Ishikawa (cell line): ENCODE results near the gene EGR1.

ENCODE experiments used
- CEBPB ChIP-seq: IDR thresholded peaks from 2 replicates; pipeline ENCODE4 v1.6.1; 2012
- CREB1 ChIP-seq: IDR thresholded peaks from 2 replicates; pipeline ENCODE4 v1.6.1; 2012; ENCODE audit warnings: low read depth
- EGR1 ChIP-seq: IDR thresholded peaks from 2 replicates; pipeline ENCODE4 v1.6.1; 2012
- EP300 ChIP-seq: IDR thresholded peaks from 2 replicates; pipeline ENCODE4 v1.6.1; 2012; ENCODE audit warnings: borderline replicate concordance
- FOXM1 ChIP-seq: IDR thresholded peaks from 2 replicates; pipeline ENCODE4 v1.6.1; 2012; ENCODE audit warnings: low read depth, borderline replicate concordance
- NFIC ChIP-seq: IDR thresholded peaks from 2 replicates; pipeline ENCODE4 v1.6.1; 2012
- RAD21 ChIP-seq: IDR thresholded peaks from 2 replicates; pipeline ENCODE4 v1.6.1; 2012; ENCODE audit warnings: low read depth
- TAF1 ChIP-seq: IDR thresholded peaks from 2 replicates; pipeline ENCODE4 v1.6.1; 2012; ENCODE audit warnings: low read depth, mild to moderate bottlenecking
- TCF12 ChIP-seq: IDR thresholded peaks from 2 replicates; pipeline ENCODE4 v1.6.1; 2012; ENCODE audit warnings: low read depth
- TEAD4 ChIP-seq: IDR thresholded peaks from 2 replicates; pipeline ENCODE4 v1.6.1; 2012
- YY1 ChIP-seq: IDR thresholded peaks from 2 replicates; pipeline ENCODE4 v1.6.1; 2012; ENCODE audit warnings: low read depth
- ZBTB7A ChIP-seq: IDR thresholded peaks from 2 replicates; pipeline ENCODE4 v1.6.1; 2012; ENCODE audit warnings: low read depth
- TF ChIP-seq, protein P1 (sequence below): IDR thresholded peaks from 2 replicates; pipeline ENCODE4 v1.6.1; 2012
- TF ChIP-seq, protein P2 (sequence below): IDR thresholded peaks from 2 replicates; pipeline ENCODE4 v1.6.1; 2012
- TF ChIP-seq, protein P3 (sequence below): IDR thresholded peaks from 2 replicates; pipeline ENCODE4 v1.6.1; 2012; ENCODE audit warnings: low read depth, mild to moderate bottlenecking

The EGR1 gene

DNA sequence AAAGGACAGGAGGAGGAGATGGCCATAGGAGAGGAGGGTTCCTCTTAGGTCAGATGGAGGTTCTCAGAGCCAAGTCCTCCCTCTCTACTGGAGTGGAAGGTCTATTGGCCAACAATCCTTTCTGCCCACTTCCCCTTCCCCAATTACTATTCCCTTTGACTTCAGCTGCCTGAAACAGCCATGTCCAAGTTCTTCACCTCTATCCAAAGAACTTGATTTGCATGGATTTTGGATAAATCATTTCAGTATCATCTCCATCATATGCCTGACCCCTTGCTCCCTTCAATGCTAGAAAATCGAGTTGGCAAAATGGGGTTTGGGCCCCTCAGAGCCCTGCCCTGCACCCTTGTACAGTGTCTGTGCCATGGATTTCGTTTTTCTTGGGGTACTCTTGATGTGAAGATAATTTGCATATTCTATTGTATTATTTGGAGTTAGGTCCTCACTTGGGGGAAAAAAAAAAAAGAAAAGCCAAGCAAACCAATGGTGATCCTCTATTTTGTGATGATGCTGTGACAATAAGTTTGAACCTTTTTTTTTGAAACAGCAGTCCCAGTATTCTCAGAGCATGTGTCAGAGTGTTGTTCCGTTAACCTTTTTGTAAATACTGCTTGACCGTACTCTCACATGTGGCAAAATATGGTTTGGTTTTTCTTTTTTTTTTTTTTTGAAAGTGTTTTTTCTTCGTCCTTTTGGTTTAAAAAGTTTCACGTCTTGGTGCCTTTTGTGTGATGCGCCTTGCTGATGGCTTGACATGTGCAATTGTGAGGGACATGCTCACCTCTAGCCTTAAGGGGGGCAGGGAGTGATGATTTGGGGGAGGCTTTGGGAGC lies 3.1 kb downstream of the EGR1 start:
- TF ChIP-seq CREB1 (no peak), FOXM1 (no peak), EGR1 (no peak), NFIC (no peak), CEBPB (no peak), ZBTB7A (no peak), TEAD4 (no peak), RAD21 (no peak), TCF12 (no peak), EP300 (no peak), YY1 (no peak)
- TF ChIP-seq, protein P1, sequence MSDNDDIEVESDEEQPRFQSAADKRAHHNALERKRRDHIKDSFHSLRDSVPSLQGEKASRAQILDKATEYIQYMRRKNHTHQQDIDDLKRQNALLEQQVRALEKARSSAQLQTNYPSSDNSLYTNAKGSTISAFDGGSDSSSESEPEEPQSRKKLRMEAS, result no peak
- TF ChIP-seq, protein P2, sequence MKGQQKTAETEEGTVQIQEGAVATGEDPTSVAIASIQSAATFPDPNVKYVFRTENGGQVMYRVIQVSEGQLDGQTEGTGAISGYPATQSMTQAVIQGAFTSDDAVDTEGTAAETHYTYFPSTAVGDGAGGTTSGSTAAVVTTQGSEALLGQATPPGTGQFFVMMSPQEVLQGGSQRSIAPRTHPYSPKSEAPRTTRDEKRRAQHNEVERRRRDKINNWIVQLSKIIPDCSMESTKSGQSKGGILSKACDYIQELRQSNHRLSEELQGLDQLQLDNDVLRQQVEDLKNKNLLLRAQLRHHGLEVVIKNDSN, result no peak

DNA sequence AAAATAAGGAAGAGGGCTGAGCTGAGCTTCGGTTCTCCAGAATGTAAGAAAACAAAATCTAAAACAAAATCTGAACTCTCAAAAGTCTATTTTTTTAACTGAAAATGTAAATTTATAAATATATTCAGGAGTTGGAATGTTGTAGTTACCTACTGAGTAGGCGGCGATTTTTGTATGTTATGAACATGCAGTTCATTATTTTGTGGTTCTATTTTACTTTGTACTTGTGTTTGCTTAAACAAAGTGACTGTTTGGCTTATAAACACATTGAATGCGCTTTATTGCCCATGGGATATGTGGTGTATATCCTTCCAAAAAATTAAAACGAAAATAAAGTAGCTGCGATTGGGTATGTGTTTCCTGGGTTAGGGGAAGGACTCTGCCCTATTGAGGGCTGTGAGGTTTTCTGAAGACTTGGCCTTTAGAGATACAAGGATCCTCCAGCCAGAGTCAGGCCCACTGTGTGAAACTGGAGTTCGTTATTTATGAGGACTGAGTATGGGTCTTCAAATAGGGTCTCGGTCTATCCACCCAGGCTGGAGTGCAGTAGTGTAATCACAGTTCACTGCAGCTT lies 3.8 kb downstream of the EGR1 start:
- TF ChIP-seq FOXM1 (no peak), YY1 (no peak), TEAD4 (no peak)
- TF ChIP-seq, protein P3, sequence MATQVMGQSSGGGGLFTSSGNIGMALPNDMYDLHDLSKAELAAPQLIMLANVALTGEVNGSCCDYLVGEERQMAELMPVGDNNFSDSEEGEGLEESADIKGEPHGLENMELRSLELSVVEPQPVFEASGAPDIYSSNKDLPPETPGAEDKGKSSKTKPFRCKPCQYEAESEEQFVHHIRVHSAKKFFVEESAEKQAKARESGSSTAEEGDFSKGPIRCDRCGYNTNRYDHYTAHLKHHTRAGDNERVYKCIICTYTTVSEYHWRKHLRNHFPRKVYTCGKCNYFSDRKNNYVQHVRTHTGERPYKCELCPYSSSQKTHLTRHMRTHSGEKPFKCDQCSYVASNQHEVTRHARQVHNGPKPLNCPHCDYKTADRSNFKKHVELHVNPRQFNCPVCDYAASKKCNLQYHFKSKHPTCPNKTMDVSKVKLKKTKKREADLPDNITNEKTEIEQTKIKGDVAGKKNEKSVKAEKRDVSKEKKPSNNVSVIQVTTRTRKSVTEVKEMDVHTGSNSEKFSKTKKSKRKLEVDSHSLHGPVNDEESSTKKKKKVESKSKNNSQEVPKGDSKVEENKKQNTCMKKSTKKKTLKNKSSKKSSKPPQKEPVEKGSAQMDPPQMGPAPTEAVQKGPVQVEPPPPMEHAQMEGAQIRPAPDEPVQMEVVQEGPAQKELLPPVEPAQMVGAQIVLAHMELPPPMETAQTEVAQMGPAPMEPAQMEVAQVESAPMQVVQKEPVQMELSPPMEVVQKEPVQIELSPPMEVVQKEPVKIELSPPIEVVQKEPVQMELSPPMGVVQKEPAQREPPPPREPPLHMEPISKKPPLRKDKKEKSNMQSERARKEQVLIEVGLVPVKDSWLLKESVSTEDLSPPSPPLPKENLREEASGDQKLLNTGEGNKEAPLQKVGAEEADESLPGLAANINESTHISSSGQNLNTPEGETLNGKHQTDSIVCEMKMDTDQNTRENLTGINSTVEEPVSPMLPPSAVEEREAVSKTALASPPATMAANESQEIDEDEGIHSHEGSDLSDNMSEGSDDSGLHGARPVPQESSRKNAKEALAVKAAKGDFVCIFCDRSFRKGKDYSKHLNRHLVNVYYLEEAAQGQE, result no peak

DNA sequence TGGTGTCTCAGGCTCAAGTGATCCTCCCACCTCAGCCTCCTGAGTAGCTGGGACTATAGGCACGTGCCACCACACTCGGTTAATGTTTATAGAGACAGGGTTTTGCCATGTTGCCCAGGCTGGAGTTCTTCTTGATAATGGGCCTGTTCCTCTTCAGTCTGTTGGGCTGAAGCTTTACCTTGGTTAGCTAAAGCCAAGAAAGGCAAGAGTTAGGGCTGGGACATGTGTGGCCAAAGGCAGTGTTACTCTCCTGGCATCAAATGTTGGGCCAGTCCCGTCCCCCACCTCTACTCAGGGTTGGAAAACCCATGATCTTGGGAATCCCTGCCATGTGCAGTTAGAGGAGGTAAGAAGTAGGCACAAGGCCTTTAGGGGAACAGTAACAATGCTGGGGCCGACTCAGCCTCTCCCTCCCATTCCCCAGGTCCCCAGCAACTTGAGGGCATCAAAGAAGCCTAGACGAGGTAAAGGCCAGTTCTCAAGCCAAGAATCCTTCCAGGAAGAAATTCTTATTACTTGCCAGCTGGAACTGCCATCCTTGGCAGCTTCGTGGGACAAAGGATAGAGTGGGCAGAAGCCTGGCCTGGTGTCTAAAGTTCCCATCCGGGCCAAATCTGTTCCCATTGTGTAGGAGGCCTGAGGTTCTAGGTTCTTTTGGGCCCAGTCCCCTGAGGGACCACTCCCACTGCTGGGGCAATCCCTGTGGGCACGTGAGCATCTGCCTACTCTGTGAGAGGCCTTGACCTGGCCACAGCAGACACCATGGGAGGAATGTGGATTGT lies 4.5 kb downstream of the EGR1 start:
- no peak for TF ChIP-seq EP300
- TF ChIP-seq, protein P2, result no peak
- TF ChIP-seq TEAD4, result no peak
- no peak for TF ChIP-seq YY1
- TF ChIP-seq, protein P1, result no peak
- no peak for TF ChIP-seq EGR1
- TF ChIP-seq, protein P3, result no peak
- TF ChIP-seq RAD21, result no peak
- no peak for TF ChIP-seq TCF12
- TF ChIP-seq CREB1, result no peak
- no peak for TF ChIP-seq CEBPB
- no peak for TF ChIP-seq FOXM1
- no peak for TF ChIP-seq NFIC
- TF ChIP-seq TAF1, result no peak

DNA sequence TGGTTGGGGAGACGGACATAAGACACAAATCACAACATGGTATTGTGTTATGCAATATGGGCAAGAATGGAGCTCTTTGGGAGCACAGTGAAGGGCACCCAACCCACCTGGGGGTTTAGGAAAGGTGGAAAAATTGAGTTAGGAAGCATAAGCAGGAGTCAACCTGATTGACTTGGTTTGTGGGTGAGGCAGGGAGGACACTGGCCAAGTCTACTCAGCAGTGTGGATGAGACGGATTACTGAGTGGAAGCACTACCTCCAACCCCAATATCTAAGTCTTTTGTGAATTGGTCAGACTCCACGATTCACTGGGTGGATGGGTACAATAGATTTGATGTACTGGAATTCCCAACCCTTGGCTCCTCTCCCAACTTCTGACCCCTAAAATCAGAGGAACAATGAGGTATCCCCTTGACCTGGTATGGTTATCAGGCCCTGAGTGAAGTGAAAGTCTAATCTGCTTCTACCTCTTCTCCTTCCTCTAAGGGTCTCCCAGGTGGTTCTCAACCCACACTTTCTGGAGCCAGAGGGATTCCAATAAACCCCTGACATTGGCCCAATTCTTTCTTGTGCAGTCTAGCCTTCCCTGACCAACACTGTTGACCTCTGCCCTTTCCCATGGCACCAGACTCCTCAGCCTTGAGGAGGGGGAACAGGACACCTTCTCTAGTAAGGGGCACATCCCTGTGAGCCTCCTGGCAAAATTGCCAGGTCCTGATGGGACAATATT lies 5.2 kb downstream of the EGR1 start:
- no peak for TF ChIP-seq TEAD4

DNA sequence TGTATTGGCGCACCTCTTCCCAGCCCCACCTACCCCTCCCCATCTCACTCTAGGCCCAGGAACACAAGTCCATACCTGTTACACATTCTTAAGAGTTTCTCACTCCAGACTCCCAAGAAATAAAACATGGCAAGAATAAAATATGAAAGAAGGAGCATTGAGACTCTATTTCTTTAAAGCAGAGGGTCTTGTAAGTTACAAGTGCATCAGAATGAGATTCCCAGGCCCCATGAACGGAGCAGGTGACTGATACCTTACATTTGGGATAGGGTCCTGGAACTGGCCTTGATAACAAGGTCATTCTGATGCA lies 5.7 kb downstream of the EGR1 start:
- TF ChIP-seq, protein P1, result no peak
- TF ChIP-seq TCF12 (no peak), RAD21 (no peak), EP300 (no peak), TEAD4 (no peak), CREB1 (no peak), NFIC (no peak), FOXM1 (no peak), EGR1 (no peak), ZBTB7A (no peak), CEBPB (no peak), TAF1 (no peak), YY1 (no peak)
- TF ChIP-seq, protein P3, result no peak
- TF ChIP-seq, protein P2, result no peak
